Measurements from ENCODE around the gene RPS6KA4. TPM values are rescaled to one million over a fixed set of nuclear protein-coding genes. Genes with fewer than 3 reads are reported as not detected.

Gene RPS6KA4
- polyA plus RNA-seq, 1 of the 3 experiments (the other 2 are of a cell fraction): 43.4 TPM

- no peak for TF ChIP-seq CTCF (IDR thresholded peaks at IDR 0.05)
- no peak for TF ChIP-seq ELF1 (IDR thresholded peaks at IDR 0.05)
- no peak for TF ChIP-seq RFX5 (IDR thresholded peaks at IDR 0.05; ENCODE audit: low read length)
- no peak for TF ChIP-seq MXI1 (IDR thresholded peaks at IDR 0.05; ENCODE audit: low read depth, low read length)
- no peak for TF ChIP-seq SMC3 (IDR thresholded peaks at IDR 0.05; ENCODE audit: low read depth, low read length)
- 0 out of 2 replicates have a peak, but pooled peaks have one; percentile 45 for TF ChIP-seq SIN3A (IDR thresholded peaks at IDR 0.05; ENCODE audit: borderline replicate concordance, low read depth, low read length)
- no peak for TF ChIP-seq FOXJ3 (CRISPR knock-in tag; IDR thresholded peaks at IDR 0.05)
- peak; percentile 41; the same call in 1 of the 2 replicates for TF ChIP-seq USF1 (IDR thresholded peaks at IDR 0.05; ENCODE audit: borderline replicate concordance, low read depth)
- no peak for TF ChIP-seq GABPA (IDR thresholded peaks at IDR 0.05; ENCODE audit: low read depth)
- TF ChIP-seq ZBTB33 (IDR thresholded peaks at IDR 0.05; ENCODE audit: borderline replicate concordance, low read depth): no peak
- TF ChIP-seq NFIC (IDR thresholded peaks at IDR 0.05; ENCODE audit: borderline replicate concordance): no peak
- peak; percentile 91 for TF ChIP-seq TCF12 (IDR thresholded peaks at IDR 0.05)
- TF ChIP-seq TEAD4 (IDR thresholded peaks at IDR 0.05; ENCODE audit: borderline replicate concordance, insufficient read depth): peak; percentile 72
- TF ChIP-seq USF2 (IDR thresholded peaks at IDR 0.05; ENCODE audit: borderline replicate concordance, low read depth, low read length): no peak
- TF ChIP-seq RXRA (IDR thresholded peaks at IDR 0.05; ENCODE audit: borderline replicate concordance, low read depth): no peak
- no peak for TF ChIP-seq YY1 (IDR thresholded peaks at IDR 0.05; ENCODE audit: low read depth)
- TF ChIP-seq EP300 (IDR thresholded peaks at IDR 0.05; ENCODE audit: borderline replicate concordance in 1 of 2, low read depth in 1 of 2, low read length in 1 of 2): peak in 1 of 2 experiments; percentile 31; a peak in 1 of 4 replicates
- TF ChIP-seq POLR2AphosphoS5 (IDR thresholded peaks at IDR 0.05; ENCODE audit: low read depth, low read length): peak; percentile 26; the same call in 1 of the 2 replicates
Observed at GRCh38 chr11:64334764-64335735, 23.9 kb upstream of the RPS6KA4 start (continued).

Data from SK-N-SH (cell line).